Naive thymus-derived CD8-positive, alpha-beta T cell (primary cell): ENCODE data around the gene HDGF. TPM values are rescaled to one million over a fixed set of nuclear protein-coding genes. Genes with fewer than 3 reads are reported as not detected.

Source experiments
- ATAC-seq, 2 donors: fragments of 150-1000 bp; cut with Tn5 transposase in 1 of 2; sonication (Bioruptor Pico), chemical (Tn5 transposase) in 1 of 2; 1 replicate in 1 of 2; 2 replicates in 1 of 2; pipeline ENCODE4 v1.10.0; 2021; ENCODE audit warnings: mild to moderate bottlenecking in 2 of 2, moderate library complexity in 2 of 2
- POLR2A ChIA-PET: fragments of 350-600 bp; sonication (Branson Sonifier 250); formaldehyde crosslinking; loops from one replicate; lab custom pipeline; 2021; ENCODE audit warnings: antibody characterized with exemption; lab: Charles Lee
- DNase-seq, 10 donors: peaks; one replicate each; pipeline versions ENCODE4 v3.0.0 to v3.0.0-alpha.2; 2020 to 2022
- H3K27ac Mint-ChIP-seq, 10 donors: one replicate each; pipeline ENCODE4 v1.8.0; 2020 to 2022; ENCODE audit warnings: mild to moderate bottlenecking in 10 of 10, mixed read lengths in 10 of 10, moderate library complexity in 4 of 10, inconsistent platforms in 1 of 10
- H3K27me3 Mint-ChIP-seq, 5 donors: one replicate each; pipeline ENCODE4 v1.8.0; 2021 to 2022; ENCODE audit warnings: mixed read lengths in 5 of 5
- H3K36me3 Mint-ChIP-seq, 3 donors: one replicate each; pipeline ENCODE4 v1.8.0; 2020 to 2022; ENCODE audit warnings: mixed read lengths in 3 of 3, mild to moderate bottlenecking in 2 of 3, inconsistent platforms in 1 of 3
- H3K4me1 Mint-ChIP-seq, 4 donors: one replicate each; pipeline ENCODE4 v1.8.0; 2021 to 2022; ENCODE audit warnings: mixed read lengths in 4 of 4
- H3K4me3 Mint-ChIP-seq, 10 donors: one replicate each; pipeline ENCODE4 v1.8.0; 2020 to 2022; ENCODE audit warnings: mild to moderate bottlenecking in 10 of 10, mixed read lengths in 10 of 10, moderate library complexity in 6 of 10, inconsistent platforms in 1 of 10
- H3K9me3 Mint-ChIP-seq, 9 donors: one replicate each; pipeline ENCODE4 v1.8.0; 2020 to 2022; ENCODE audit warnings: mixed read lengths in 9 of 9, mild to moderate bottlenecking in 3 of 9, inconsistent platforms in 1 of 9, moderate library complexity in 1 of 9
- polyA plus RNA-seq, 3 donors: library from polyadenylated mRNA; unstranded; fragments of 300-500 nt; fragmentation: Illumina TruSeq; gene quantifications; one replicate each; pipeline ENCODE4 v1.2.3, GENCODE V29; 2021
- total RNA-seq, 8 experiments: library from RNA in 2 of 8; stranded (reverse) in 2 of 8; gene quantifications; one replicate each; pipeline ENCODE4 v1.2.3 and lab custom pipeline; 2021 to 2026

The HDGF gene
- total and polyA plus RNA-seq, 5 experiments from 2014 or later: 25.0 to 103 (median 50.1) TPM

DNA sequence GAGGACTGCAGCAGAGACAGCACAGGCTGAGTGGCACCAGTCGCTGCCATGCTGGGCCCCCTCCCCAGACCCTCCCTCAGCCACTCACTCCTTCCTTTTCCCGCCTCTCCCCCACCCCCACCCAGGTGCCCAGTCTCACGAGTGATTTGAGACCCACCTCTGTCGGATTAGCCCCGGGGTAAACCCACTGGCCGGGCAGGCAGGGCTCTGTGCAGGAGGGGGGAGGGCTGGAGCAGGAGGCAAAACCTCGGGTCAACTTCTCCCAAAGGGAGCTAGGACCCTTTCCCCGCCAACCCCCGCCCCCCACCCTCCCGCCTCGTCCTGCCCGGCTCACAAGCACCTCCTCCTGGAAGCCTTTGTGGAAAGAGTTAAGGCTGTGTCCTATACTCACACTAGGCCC is 7.1 kb downstream of the HDGF start:
- H3K9me3 Mint-ChIP-seq: peaks cover 0 to 2% (median 0%) of the 10 kb centered on the region in 9 donors
- peaks cover 0 to 27% (median 4%) of the 10 kb centered on the region in 3 donors for H3K36me3 Mint-ChIP-seq
- no peak for ATAC-seq
- no peaks in the 10 kb centered on the region for H3K27me3 Mint-ChIP-seq
- H3K4me1 Mint-ChIP-seq: peaks cover 38 to 71% (median 67%) of the 10 kb centered on the region in 4 donors
- no peak overlapping the region for H3K4me3 Mint-ChIP-seq
- H3K27ac Mint-ChIP-seq: peak overlapping the region in 7 of 10 donors; percentile 34 to 94 (median 68)
- POLR2A ChIA-PET: interaction anchor here (0.9 kb wide), 1 partner anchor 12 kb away, joined by 3 read pairs; no protein-coding TSS in a partner anchor
- no peak for DNase-seq

DNA sequence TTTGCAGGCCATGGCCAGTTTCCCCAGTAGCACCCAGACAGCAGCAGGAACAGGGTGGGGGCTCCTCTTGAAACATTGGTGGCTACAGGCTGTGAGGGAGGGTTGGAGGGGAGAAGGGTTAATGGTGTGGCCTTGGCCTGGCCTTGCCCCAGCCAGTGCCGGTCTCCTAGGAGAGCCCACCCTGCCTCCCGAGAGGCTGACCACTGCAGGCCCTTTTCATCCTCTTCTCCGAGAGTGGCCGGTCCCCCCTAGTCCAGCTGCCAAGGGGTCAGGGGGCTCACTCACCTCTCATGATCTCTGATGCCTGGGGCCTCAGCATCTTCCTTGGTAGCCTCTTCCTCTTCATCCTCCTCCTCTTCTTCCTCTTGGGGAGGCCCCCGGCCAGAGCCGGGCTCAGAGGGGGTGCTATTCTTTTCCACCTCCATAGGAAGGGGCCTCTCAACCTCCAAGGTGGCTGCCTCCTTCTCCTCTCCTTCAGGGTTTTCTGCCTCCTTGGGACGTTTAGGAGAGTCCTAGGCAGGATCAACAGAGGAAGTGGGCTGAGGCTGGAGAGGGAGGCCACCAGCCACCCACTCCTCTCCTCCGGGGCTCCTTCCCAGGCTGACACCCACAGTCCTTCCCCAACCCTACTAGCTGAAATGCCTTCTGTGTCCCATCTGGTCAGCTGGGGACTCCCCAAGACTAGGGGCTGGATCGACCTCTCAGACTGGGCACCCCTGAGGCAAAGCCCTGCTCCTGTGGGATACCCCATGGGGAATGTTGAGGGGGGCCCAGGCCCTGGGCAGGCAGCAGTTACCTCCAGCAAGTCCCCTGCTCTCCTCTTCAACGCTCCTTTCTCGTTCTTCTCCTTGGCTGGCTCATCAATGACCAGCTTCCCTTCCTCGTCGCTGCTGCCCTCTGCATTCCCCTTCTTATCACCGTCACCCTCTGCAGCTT is 7.8 kb downstream of the HDGF start:
- Mint-ChIP-seq H3K27me3 (no peaks in the 10 kb centered on the region), H3K36me3 (peaks cover 0 to 27% (median 4%) of the 10 kb centered on the region in 3 donors), H3K9me3 (peaks cover 0 to 2% (median 0%) of the 10 kb centered on the region in 9 donors), H3K4me1 (peaks cover 33 to 71% (median 67%) of the 10 kb centered on the region in 4 donors), H3K27ac (peak overlapping the region in 8 of 10 donors; percentile 40 to 87 (median 63)), H3K4me3 (no peak overlapping the region)
- DNase-seq (no peak), ATAC-seq (no peak)
- POLR2A ChIA-PET: interaction anchor here (0.9 to 3.1 kb wide), 4 partner anchors 8 to 16 kb away, joined by 3 to 70 read pairs (median 4); partner anchors contain the start of genes HDGF and METTL25B

DNA sequence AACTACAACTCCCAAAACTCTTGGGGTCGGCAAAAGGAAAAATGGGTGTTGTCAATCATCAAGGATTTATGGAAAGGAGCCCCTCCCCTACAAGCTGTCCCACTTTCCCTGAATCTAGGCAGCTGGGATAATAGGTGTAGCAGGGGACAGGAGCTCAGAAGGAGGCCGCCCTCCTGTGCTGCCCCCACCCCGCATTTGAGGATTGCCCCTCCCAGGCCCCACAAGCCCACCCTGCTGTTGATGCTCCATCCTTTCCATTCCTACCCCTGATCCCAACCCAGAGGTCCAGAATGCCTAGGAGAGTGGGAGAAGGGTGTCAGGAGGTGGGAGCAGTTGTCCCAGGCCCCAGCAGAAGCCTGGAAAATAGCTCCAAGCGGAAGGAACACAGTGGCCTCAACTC is 8.7 kb downstream of the HDGF start:
- Mint-ChIP-seq H3K27me3 (no peaks in the 10 kb centered on the region), H3K4me3 (peak overlapping the region in 1 of 10 donors; percentile 26), H3K9me3 (peaks cover 0 to 2% (median 0%) of the 10 kb centered on the region in 9 donors), H3K27ac (peak overlapping the region in 7 of 10 donors; percentile 24 to 99 (median 61)), H3K4me1 (peaks cover 28 to 64% (median 61%) of the 10 kb centered on the region in 4 donors), H3K36me3 (peaks cover 0 to 32% (median 4%) of the 10 kb centered on the region in 3 donors)
- no peak for ATAC-seq
- DNase-seq: no peak
- POLR2A ChIA-PET: interaction anchor here (1.0 to 4.4 kb wide), 4 partner anchors 8 to 24 kb away, joined by 3 to 104 read pairs (median 37); partner anchors contain the start of genes HDGF, METTL25B and PRCC

DNA sequence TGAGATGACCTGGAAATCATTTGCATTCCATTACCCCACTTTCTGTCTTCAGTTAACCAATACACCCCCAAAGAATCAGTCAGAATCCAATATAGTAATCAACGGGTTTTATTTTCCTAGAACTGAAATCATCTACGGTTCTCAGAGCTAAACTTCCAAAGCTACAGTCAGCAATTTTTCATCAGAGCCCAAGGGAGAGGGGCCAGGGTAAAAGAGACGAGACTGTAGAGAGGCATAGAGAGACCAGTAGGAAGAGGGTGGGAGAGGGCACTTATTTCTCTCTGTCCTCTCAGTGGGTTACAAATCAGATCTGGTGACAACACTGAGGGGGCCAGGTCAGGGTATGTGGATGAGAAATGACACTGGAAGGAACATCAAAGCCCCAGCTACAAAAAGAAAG is 9.5 kb downstream of the HDGF start:
- DNase-seq (no peak), ATAC-seq (no peak)
- Mint-ChIP-seq H3K4me1 (peaks cover 22 to 58% (median 54%) of the 10 kb centered on the region in 4 donors), H3K27me3 (no peaks in the 10 kb centered on the region), H3K36me3 (peaks cover 0 to 39% (median 4%) of the 10 kb centered on the region in 3 donors), H3K9me3 (peaks cover 0 to 2% (median 0%) of the 10 kb centered on the region in 9 donors), H3K4me3 (peak overlapping the region in 6 of 10 donors; percentile 2 to 96 (median 70)), H3K27ac (peak overlapping the region in 9 of 10 donors; percentile 90 to 99 (median 98))
- POLR2A ChIA-PET: interaction anchor here (1.1 to 4.4 kb wide), 5 partner anchors 9 to 118 kb away, joined by 3 to 104 read pairs (median 52); partner anchors contain the start of genes HDGF, ISG20L2, METTL25B and PRCC

DNA sequence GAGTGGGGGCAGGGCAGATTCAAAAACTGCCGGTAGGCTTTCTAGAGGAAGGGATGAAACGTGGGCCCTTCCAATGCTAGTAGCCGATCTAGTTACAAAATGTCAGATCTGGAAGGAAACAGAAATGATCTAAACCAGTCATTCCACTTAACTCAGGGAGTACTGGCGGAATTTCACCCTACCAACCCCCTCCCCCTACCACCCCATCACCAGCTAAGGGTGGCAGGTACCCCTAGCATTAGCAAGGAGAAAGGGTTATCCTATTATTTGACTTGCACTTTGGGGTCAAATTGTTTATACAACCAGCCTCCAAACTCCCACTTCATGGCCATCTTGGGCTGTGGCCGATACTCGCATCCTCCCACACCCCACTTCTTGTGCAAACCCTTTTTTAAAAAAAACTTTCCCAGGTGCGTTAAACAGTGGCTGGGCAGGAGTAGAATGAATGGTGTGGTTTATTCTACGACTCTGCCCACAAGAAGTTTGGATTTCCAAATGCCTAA is 9.9 kb downstream of the HDGF start:
- peaks cover 22 to 53% (median 50%) of the 10 kb centered on the region in 4 donors for H3K4me1 Mint-ChIP-seq
- H3K27me3 Mint-ChIP-seq: no peaks in the 10 kb centered on the region
- POLR2A ChIA-PET: interaction anchor here (0.6 to 4.4 kb wide), 13 partner anchors 10 to 240 kb away, joined by 3 to 104 read pairs (median 6); partner anchors contain the start of genes HDGF, ISG20L2, METTL25B and PRCC
- ATAC-seq (no peak), DNase-seq (no peak)
- H3K36me3 Mint-ChIP-seq: peaks cover 0 to 42% (median 4%) of the 10 kb centered on the region in 3 donors
- H3K9me3 Mint-ChIP-seq: peaks cover 0 to 2% (median 0%) of the 10 kb centered on the region in 9 donors
- peak overlapping the region; percentile 94 to 99 (median 98) for H3K27ac Mint-ChIP-seq
- peak overlapping the region; percentile 92 to 99 (median 96) for H3K4me3 Mint-ChIP-seq

DNA sequence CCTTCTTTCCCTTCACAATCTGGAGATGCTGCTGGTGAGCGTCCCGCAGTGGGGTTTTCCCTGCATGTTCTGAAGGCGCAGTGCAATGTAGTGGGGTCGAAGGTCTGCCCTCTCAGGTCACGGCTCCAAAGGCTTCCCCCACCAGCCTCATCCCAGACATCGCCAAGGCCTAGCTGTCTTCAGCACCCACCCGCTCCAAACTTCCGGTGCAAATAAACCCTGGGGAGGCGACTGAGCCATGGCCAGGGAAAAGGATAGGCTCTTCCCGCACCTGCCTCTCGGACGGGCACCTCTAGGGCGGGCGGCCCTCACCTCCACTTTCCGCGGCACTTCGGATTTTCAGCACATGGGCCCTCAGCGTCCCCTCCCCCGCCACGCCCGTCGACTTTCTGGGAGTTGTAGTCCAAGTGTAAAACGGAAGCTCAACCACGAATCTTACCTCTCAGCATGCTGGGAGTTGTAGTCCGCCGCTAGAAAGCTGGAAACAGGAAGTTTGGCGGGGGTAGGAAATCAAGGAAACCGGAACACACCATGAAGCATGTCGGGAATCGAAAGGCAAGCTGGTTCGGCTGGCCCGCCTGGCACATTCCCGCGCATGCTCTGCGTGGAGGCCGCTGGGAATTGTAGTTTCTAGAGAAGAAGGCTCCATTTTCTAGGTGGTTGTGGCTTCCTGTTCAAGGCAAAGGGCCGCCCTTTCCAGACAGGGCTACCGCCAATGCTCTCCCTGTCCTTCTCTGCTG is 10.6 kb downstream of the HDGF start, which contains the start of gene MRPL24:
Gene MRPL24 (minus strand): TSS at position 348 of the 740 bp plus-strand sequence. CDS start 2,384 bp downstream, outside the sequence.
- peaks cover 18 to 47% (median 44%) of the 10 kb centered on the region in 4 donors for H3K4me1 Mint-ChIP-seq
- peaks cover 0 to 2% (median 0%) of the 10 kb centered on the region in 9 donors for H3K9me3 Mint-ChIP-seq
- H3K27ac Mint-ChIP-seq: peak within 1 kb of the TSS; percentile 94 to 99 (median 98)
- H3K27me3 Mint-ChIP-seq: no peaks in the 10 kb centered on the region
- ATAC-seq (peak; percentile 87 to 89), DNase-seq (peak; percentile 85 to 99 (median 96))
- POLR2A ChIA-PET: interaction anchor here (0.6 to 4.4 kb wide), 14 partner anchors 10 to 240 kb away, joined by 3 to 104 read pairs (median 5); partner anchors contain the start of genes HDGF, ISG20L2, METTL25B and PRCC
- H3K4me3 Mint-ChIP-seq: peak within 1 kb of the TSS; percentile 92 to 99 (median 96)
- H3K36me3 Mint-ChIP-seq: peaks cover 0 to 41% (median 4%) of the 10 kb centered on the region in 3 donors

DNA sequence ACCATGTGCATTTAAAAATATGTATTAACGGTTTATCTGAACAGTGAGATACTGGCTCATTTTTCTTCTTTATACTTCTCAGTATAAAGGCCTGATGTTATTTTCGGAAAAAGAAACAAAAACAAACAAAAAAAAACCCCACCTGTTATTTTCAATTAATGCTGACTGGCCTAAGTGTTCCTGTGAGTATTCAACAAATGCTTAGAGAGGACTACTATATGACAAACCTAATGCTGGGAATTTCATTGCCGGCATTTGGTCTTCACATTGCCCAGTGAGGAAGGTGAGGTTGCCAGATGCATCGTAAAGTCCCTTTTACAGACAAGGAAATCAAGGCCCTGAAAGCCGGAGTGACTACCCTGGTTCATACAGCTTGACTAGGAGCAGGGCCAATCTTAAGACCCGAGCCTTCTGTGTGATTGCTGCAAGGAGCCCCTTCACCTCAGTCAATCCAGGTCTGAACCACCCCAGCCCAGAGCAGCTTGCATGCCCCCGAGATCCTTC is 11.2 kb downstream of the HDGF start:
- H3K36me3 Mint-ChIP-seq: peaks cover 0 to 37% (median 4%) of the 10 kb centered on the region in 3 donors
- peaks cover 15 to 41% (median 38%) of the 10 kb centered on the region in 4 donors for H3K4me1 Mint-ChIP-seq
- H3K9me3 Mint-ChIP-seq: peaks cover 0 to 2% (median 0%) of the 10 kb centered on the region in 9 donors
- H3K27me3 Mint-ChIP-seq: no peaks in the 10 kb centered on the region
- DNase-seq (no peak), ATAC-seq (no peak)
- peak overlapping the region; percentile 92 to 99 (median 96) for H3K4me3 Mint-ChIP-seq
- POLR2A ChIA-PET: interaction anchor here (0.6 to 4.4 kb wide), 12 partner anchors 11 to 239 kb away, joined by 3 to 104 read pairs (median 5); partner anchors contain the start of genes HDGF, ISG20L2, METTL25B and PRCC
- peak overlapping the region; percentile 94 to 99 (median 98) for H3K27ac Mint-ChIP-seq

DNA sequence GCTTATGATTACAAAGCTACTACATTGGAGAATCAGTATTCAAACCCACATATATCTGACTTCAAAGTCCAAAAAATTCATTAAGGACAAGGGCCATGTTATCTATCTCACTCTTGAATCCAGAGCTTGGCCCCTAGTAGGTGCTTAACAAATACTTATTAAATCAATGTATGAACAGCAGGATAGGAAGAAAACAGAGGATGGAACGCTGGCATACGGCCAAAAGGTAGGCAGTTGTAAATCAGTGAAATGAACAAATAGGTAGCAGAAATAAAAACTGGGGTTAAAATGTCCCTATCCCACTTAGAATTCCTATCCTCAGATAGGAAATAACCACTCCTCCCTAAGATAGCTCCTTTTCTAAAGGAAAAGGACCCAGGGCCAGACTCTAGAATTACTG is 12.6 kb downstream of the HDGF start:
- H3K4me3 Mint-ChIP-seq: peak overlapping the region in 7 of 10 donors; percentile 2 to 73 (median 41)
- H3K36me3 Mint-ChIP-seq: peaks cover 0 to 31% (median 2%) of the 10 kb centered on the region in 3 donors
- H3K27ac Mint-ChIP-seq: peak overlapping the region in 9 of 10 donors; percentile 9 to 79 (median 72)
- no peaks in the 10 kb centered on the region for H3K27me3 Mint-ChIP-seq
- no peak for DNase-seq
- POLR2A ChIA-PET: interaction anchor here (0.6 to 4.4 kb wide), 3 partner anchors 12 to 28 kb away, joined by 3 to 104 read pairs (median 4); partner anchors contain the start of genes HDGF and PRCC
- ATAC-seq: no peak
- H3K9me3 Mint-ChIP-seq: peaks cover 0 to 2% (median 0%) of the 10 kb centered on the region in 9 donors
- peaks cover 13 to 34% (median 33%) of the 10 kb centered on the region in 4 donors for H3K4me1 Mint-ChIP-seq

DNA sequence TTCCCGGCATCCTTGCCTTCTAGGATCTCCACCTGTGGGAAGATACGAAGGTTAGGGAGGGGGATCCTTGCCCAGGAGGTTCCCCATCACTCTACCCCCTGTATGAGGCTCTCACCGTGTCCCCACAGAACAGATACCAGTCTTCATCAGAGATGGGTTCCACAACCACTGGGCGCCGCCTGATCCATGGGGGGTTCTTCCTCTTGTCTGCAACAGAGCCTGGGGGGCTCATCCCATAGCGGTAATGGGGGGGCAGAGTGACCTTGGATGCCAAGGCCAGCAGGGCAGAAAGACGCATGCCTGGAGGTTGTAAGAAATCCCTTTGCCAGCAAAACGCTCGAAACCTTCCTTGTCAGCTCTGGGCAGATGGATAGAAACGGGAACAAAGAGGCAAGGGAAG is 13.1 kb downstream of the HDGF start:
- H3K4me1 Mint-ChIP-seq: peaks cover 13 to 34% (median 33%) of the 10 kb centered on the region in 4 donors
- POLR2A ChIA-PET: interaction anchor here (0.7 to 4.4 kb wide), 2 partner anchors 13 to 29 kb away, joined by 4 to 104 read pairs; partner anchors contain the start of genes HDGF and PRCC
- no peaks in the 10 kb centered on the region for H3K27me3 Mint-ChIP-seq
- DNase-seq: no peak
- peak overlapping the region in 2 of 10 donors; percentile 10 to 51 for H3K4me3 Mint-ChIP-seq
- peak overlapping the region in 7 of 10 donors; percentile 40 to 80 (median 78) for H3K27ac Mint-ChIP-seq
- no peak for ATAC-seq
- H3K36me3 Mint-ChIP-seq: peaks cover 0 to 30% (median 2%) of the 10 kb centered on the region in 3 donors
- peaks cover 0 to 2% (median 0%) of the 10 kb centered on the region in 9 donors for H3K9me3 Mint-ChIP-seq

DNA sequence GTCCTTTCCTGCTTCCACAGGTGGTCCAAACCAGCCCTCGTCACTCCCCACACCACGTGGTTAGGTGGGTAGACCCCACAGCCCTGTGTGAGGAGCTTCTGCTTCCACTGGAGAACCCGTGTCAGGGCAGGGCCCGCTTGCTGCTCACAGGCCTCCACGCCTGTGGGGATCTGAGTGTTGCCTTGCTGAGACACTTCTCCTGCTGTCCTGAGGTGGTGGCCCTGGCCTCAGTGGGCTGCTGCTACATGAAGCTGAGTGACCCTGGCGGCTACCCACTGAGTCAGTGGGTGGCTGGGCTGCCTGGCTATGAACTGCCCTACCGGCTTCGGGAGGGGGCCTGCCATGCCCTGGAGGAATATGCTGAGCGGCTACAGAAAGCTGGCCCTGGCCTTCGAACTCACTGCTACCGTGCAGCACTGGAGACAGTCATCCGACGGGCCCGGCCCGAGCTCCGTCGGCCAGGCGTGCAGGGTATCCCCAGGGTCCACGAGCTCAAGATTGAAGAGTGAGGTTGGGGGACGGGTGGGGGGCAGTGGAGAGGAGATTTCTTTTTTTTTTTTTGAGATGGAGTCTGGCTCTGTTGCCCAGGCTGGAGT is 17.4 kb downstream of the HDGF start:
- Mint-ChIP-seq H3K9me3 (no peaks in the 10 kb centered on the region), H3K36me3 (peaks cover 0 to 30% (median 0%) of the 10 kb centered on the region in 3 donors), H3K27me3 (no peaks in the 10 kb centered on the region), H3K27ac (no peak overlapping the region), H3K4me1 (peaks cover 12 to 22% (median 14%) of the 10 kb centered on the region in 4 donors), H3K4me3 (no peak overlapping the region)
- POLR2A ChIA-PET: interaction anchor here (0.7 to 0.9 kb wide), 3 partner anchors 17 to 53 kb away, joined by 3 to 4 read pairs (median 3); partner anchors contain the start of gene PRCC
- ATAC-seq: no peak
- DNase-seq: no peak
